SK-N-SH treated with all-trans-retinoic acid at 6 μM for 48 hours (cell line): ENCODE data around the gene BPIFA1.

Source experiments
- ATAC-seq: fragments of 200-7000 bp; cut with Tn5 transposase; 3 replicates; pipeline ENCODE4 v1.9.1; 2020; ENCODE audit warnings: mild to moderate bottlenecking, moderate library complexity
- ARNTL ChIP-seq: fragments of 450-650 bp; formaldehyde crosslinking; IDR thresholded peaks from 2 replicates; pipeline ENCODE4 v1.5.0; 2020; ENCODE audit warnings: low read depth, mild to moderate bottlenecking, moderate library complexity, borderline replicate concordance
- BACH2 ChIP-seq: fragments of 250-450 bp; sonication (Bioruptor Pico); IDR thresholded peaks from 2 replicates; pipeline ENCODE4 v1.9.0; 2021; ENCODE audit warnings: mild to moderate bottlenecking, borderline replicate concordance
- CREB5 ChIP-seq: fragments of 250-450 bp; sonication (Bioruptor Pico); IDR thresholded peaks from 2 replicates; pipeline ENCODE4 v1.5.1; 2020; ENCODE audit warnings: low read depth, mild to moderate bottlenecking, moderate library complexity
- CSDC2 ChIP-seq: fragments of 250-450 bp; sonication (Bioruptor Pico); IDR thresholded peaks from 2 replicates; pipeline ENCODE4 v1.5.0; 2020; ENCODE audit warnings: mild to moderate bottlenecking, moderate library complexity
- CSRNP3 ChIP-seq: fragments of 250-450 bp; sonication (Bioruptor Pico); IDR thresholded peaks from 2 replicates; pipeline ENCODE4 v1.5.1; 2021; ENCODE audit warnings: mild to moderate bottlenecking, moderate library complexity
- ESRRG ChIP-seq: fragments of 250-450 bp; sonication (Bioruptor Pico); IDR thresholded peaks from 2 replicates; pipeline ENCODE4 v1.6.1; 2021; ENCODE audit warnings: mild to moderate bottlenecking
- GLIS3 ChIP-seq: fragments of 250-450 bp; sonication (Bioruptor Pico); IDR thresholded peaks from 2 replicates; pipeline ENCODE4 v1.5.0; 2020; ENCODE audit warnings: mild to moderate bottlenecking, moderate library complexity
- ISL1 ChIP-seq: fragments of 250-450 bp; sonication (Bioruptor Pico); IDR thresholded peaks from 2 replicates; pipeline ENCODE4 v2.1.2; 2022; ENCODE audit warnings: mild to moderate bottlenecking, moderate library complexity
- PATZ1 ChIP-seq: fragments of 250-450 bp; sonication (Bioruptor Pico); IDR thresholded peaks from 2 replicates; pipeline ENCODE4 v1.8.0; 2020; ENCODE audit warnings: mild to moderate bottlenecking, moderate library complexity, borderline replicate concordance
- POU6F1 ChIP-seq: fragments of 250-450 bp; sonication (Bioruptor Pico); IDR thresholded peaks from 2 replicates; pipeline ENCODE4 v1.8.0; 2021; ENCODE audit warnings: low read depth, mild to moderate bottlenecking, moderate library complexity, borderline replicate concordance
- PPARA ChIP-seq: fragments of 250-450 bp; sonication (Bioruptor Pico); IDR thresholded peaks from 2 replicates; pipeline ENCODE4 v1.5.0; 2020; ENCODE audit warnings: mild to moderate bottlenecking, borderline replicate concordance
- RARB ChIP-seq: fragments of 250-450 bp; sonication (Bioruptor Pico); IDR thresholded peaks from 2 replicates; pipeline ENCODE4 v1.8.0; 2021; ENCODE audit warnings: mild to moderate bottlenecking, moderate library complexity
- SNAI2 ChIP-seq: fragments of 250-450 bp; sonication (Bioruptor Pico); IDR thresholded peaks from 2 replicates; pipeline ENCODE4 v1.5.0; 2020; ENCODE audit warnings: mild to moderate bottlenecking, moderate library complexity
- TCF4 ChIP-seq: fragments of 250-450 bp; sonication (Bioruptor Pico); IDR thresholded peaks from 2 replicates; pipeline ENCODE4 v1.8.0; 2021; ENCODE audit warnings: mild to moderate bottlenecking, moderate library complexity, borderline replicate concordance
- TOX ChIP-seq: fragments of 250-450 bp; sonication (Bioruptor Pico); IDR thresholded peaks from 2 replicates; pipeline ENCODE4 v1.8.0; 2021; ENCODE audit warnings: mild to moderate bottlenecking, moderate library complexity, borderline replicate concordance
- TSHZ2 ChIP-seq: fragments of 250-450 bp; sonication (Bioruptor Pico); IDR thresholded peaks from 2 replicates; pipeline ENCODE4 v1.5.0; 2020; ENCODE audit warnings: mild to moderate bottlenecking, moderate library complexity
- ZC3H10 ChIP-seq: fragments of 250-450 bp; sonication (Bioruptor Pico); IDR thresholded peaks from 2 replicates; pipeline ENCODE4 v1.5.1; 2021; ENCODE audit warnings: mild to moderate bottlenecking, moderate library complexity
- ZFP3 ChIP-seq: fragments of 250-450 bp; sonication (Bioruptor Pico); IDR thresholded peaks from 2 replicates; pipeline ENCODE4 v1.5.0; 2020; ENCODE audit warnings: mild to moderate bottlenecking, moderate library complexity
- ZFP30 ChIP-seq: fragments of 450-650 bp; formaldehyde crosslinking; IDR thresholded peaks from 2 replicates; pipeline ENCODE4 v1.5.0; 2022; ENCODE audit warnings: mild to moderate bottlenecking, moderate library complexity
- ZNF565 ChIP-seq: fragments of 450-650 bp; formaldehyde crosslinking; conservative IDR thresholded peaks from 2 replicates; pipeline ENCODE4 v1.5.0; 2020; ENCODE audit warnings: low read depth, mild to moderate bottlenecking, moderate library complexity
- ZNF70 ChIP-seq: fragments of 450-650 bp; formaldehyde crosslinking; IDR thresholded peaks from 2 replicates; pipeline ENCODE4 v1.5.0; 2020; ENCODE audit warnings: mild to moderate bottlenecking, moderate library complexity
- ZNF8 ChIP-seq: fragments of 450-650 bp; formaldehyde crosslinking; IDR thresholded peaks from 2 replicates; pipeline ENCODE4 v1.5.0; 2020; ENCODE audit warnings: mild to moderate bottlenecking, moderate library complexity

Gene BPIFA1

GRCh38 chr20:33234050-33234449, 1.7 kb upstream of the BPIFA1 start:
- no peak for ATAC-seq

GRCh38 chr20:33236351-33236750, 555 bp downstream of the BPIFA1 start:
- no peak for ATAC-seq
- no peak for TF ChIP-seq SNAI2 (CRISPR knock-in tag)
- no peak for TF ChIP-seq PPARA (CRISPR knock-in tag)
- no peak for TF ChIP-seq ISL1 (CRISPR knock-in tag)
- no peak for TF ChIP-seq TOX
- TF ChIP-seq TCF4 (CRISPR knock-in tag): no peak
- TF ChIP-seq ZNF565 (CRISPR knock-in tag): no peak
- no peak for TF ChIP-seq ZFP30
- TF ChIP-seq ZFP3: no peak
- TF ChIP-seq ZNF8 (CRISPR knock-in tag): no peak
- no peak for TF ChIP-seq RARB
- TF ChIP-seq ZNF70 (CRISPR knock-in tag): no peak
- no peak for TF ChIP-seq GLIS3 (CRISPR knock-in tag)
- no peak for TF ChIP-seq ARNTL (CRISPR knock-in tag)
- no peak for TF ChIP-seq BACH2
- no peak for TF ChIP-seq CREB5 (CRISPR knock-in tag)
- no peak for TF ChIP-seq CSDC2 (CRISPR knock-in tag)
- no peak for TF ChIP-seq PATZ1 (CRISPR knock-in tag)
- no peak for TF ChIP-seq POU6F1 (CRISPR knock-in tag)
- TF ChIP-seq CSRNP3 (CRISPR knock-in tag): no peak
- TF ChIP-seq, all 23 proteins: peak for 0

More at GRCh38 chr20:33234050-33234449, 1.7 kb upstream of the BPIFA1 start:
- no peak for TF ChIP-seq SNAI2 (CRISPR knock-in tag)
- TF ChIP-seq GLIS3 (CRISPR knock-in tag): no peak
- TF ChIP-seq CSDC2 (CRISPR knock-in tag): no peak
- TF ChIP-seq, all 23 proteins: peak for 0

- TF ChIP-seq PPARA (CRISPR knock-in tag) (no peak), CSRNP3 (CRISPR knock-in tag) (no peak), ZNF8 (CRISPR knock-in tag) (no peak), ZC3H10 (no peak), SNAI2 (CRISPR knock-in tag) (no peak), RARB (no peak), BACH2 (no peak), ESRRG (CRISPR knock-in tag) (no peak), ZFP30 (no peak), ZNF565 (CRISPR knock-in tag) (no peak), ARNTL (CRISPR knock-in tag) (no peak), TSHZ2 (CRISPR knock-in tag) (no peak), ISL1 (CRISPR knock-in tag) (no peak), PATZ1 (CRISPR knock-in tag) (no peak)
- ATAC-seq: no peak
These were observed 2.2 kb downstream of the BPIFA1 start for GRCh38 chr20:33237989-33238388.
